K562 (cell line): ENCODE data around the gene TMEM120B. TPM values are rescaled to one million over a fixed set of nuclear protein-coding genes. Genes with fewer than 3 reads are reported as not detected.

Source experiments
- ATF1 ChIP-seq, 2 experiments: fragments of 450-650 bp in 1 of 2; IDR thresholded peaks; 2 replicates each; pipeline ENCODE4 v1.6.1; 2016; ENCODE audit warnings: missing compliant biosample characterization in 1 of 2, missing genetic modification characterization in 1 of 2
- BRF1 ChIP-seq: IDR thresholded peaks from 3 replicates; pipeline ENCODE4 v1.6.1; 2011; ENCODE audit warnings: borderline replicate concordance, mild to moderate bottlenecking; ENCODE audit not compliant: insufficient read length; ENCODE audit errors: extremely low read depth
- CCNT2 ChIP-seq: IDR thresholded peaks from 2 replicates; pipeline ENCODE4 v1.6.1; 2011; ENCODE audit warnings: borderline replicate concordance, low read depth, mild to moderate bottlenecking, moderate library complexity, mixed read lengths, low read length; ENCODE audit not compliant: insufficient read length; ENCODE audit errors: extremely low read depth
- CTBP1 ChIP-seq: fragments of 450-650 bp; IDR thresholded peaks from 2 replicates; pipeline ENCODE4 v1.6.1; 2016; ENCODE audit warnings: borderline replicate concordance
- EHMT2 ChIP-seq: fragments of 450-650 bp; IDR thresholded peaks from 2 replicates; pipeline ENCODE4 v1.6.1; 2018; ENCODE audit warnings: antibody characterized with exemption
- EP300 ChIP-seq: IDR thresholded peaks from 2 replicates; pipeline ENCODE4 v1.6.1; 2012; ENCODE audit warnings: low read length, improper control_type of control experiment
- FOSL1 ChIP-seq: fragments of 200-800 bp; sonication (Bioruptor generic); conservative IDR thresholded peaks from 2 replicates; pipeline ENCODE4 v1.6.1; 2016; ENCODE audit warnings: missing genetic modification characterization, missing compliant biosample characterization
- FOXK1 ChIP-seq: sonication (generic); formaldehyde crosslinking; IDR thresholded peaks from 2 replicates; pipeline ENCODE4 v1.8.0; 2022; ENCODE audit warnings: missing genetic modification reagents, mild to moderate bottlenecking, borderline replicate concordance
- HNRNPL ChIP-seq: fragments of 200-400 bp; formaldehyde crosslinking; IDR thresholded peaks from 2 replicates; pipeline ENCODE4 v1.6.1; 2017; ENCODE audit warnings: low read depth, mild to moderate bottlenecking, low read length
- LEF1 ChIP-seq: fragments of 450-650 bp; IDR thresholded peaks from 2 replicates; pipeline ENCODE4 v1.6.1; 2016; ENCODE audit warnings: mild to moderate bottlenecking
- MEIS2 ChIP-seq: fragments of 450-650 bp; IDR thresholded peaks from 2 replicates; pipeline ENCODE4 v1.6.1; 2014; ENCODE audit warnings: mild to moderate bottlenecking; ENCODE audit not compliant: partially characterized antibody
- NR4A1 ChIP-seq, 2 experiments: fragments of 250-450 bp in 1 of 2; fragments of 450-650 bp in 1 of 2; sonication (Bioruptor Pico) in 1 of 2; IDR thresholded peaks; 2 replicates each; pipeline versions ENCODE4 v1.4.0 to v1.6.1; 2016 to 2020; ENCODE audit warnings: mild to moderate bottlenecking in 2 of 2, missing compliant biosample characterization in 1 of 2, missing genetic modification characterization in 1 of 2, moderate library complexity in 1 of 2
- SMAD3 ChIP-seq: fragments of 450-650 bp; formaldehyde crosslinking; conservative IDR thresholded peaks from 2 replicates; pipeline ENCODE4 v1.4.0; 2020; ENCODE audit warnings: mild to moderate bottlenecking
- SRSF3 ChIP-seq: fragments of 200-400 bp; formaldehyde crosslinking; IDR thresholded peaks from 2 replicates; pipeline ENCODE4 v1.6.1; 2016; ENCODE audit warnings: mild to moderate bottlenecking, low read length, moderate library complexity; ENCODE audit not compliant: insufficient read depth
- TRIM28 ChIP-seq: fragments of 450-650 bp; IDR thresholded peaks from 2 replicates; pipeline ENCODE4 v1.6.1; 2017
- ZC3H8 ChIP-seq: fragments of 450-650 bp; IDR thresholded peaks from 2 replicates; pipeline ENCODE4 v1.6.1; 2017
- ZNF41 ChIP-seq: fragments of 250-450 bp; sonication (Bioruptor Pico); conservative IDR thresholded peaks from 2 replicates; pipeline ENCODE4 v1.4.0; 2020; ENCODE audit warnings: mild to moderate bottlenecking
- ZNF668 ChIP-seq: fragments of 250-450 bp; sonication (Bioruptor Pico); IDR thresholded peaks from 2 replicates; pipeline ENCODE4 v1.8.0; 2022; ENCODE audit warnings: mild to moderate bottlenecking, inconsistent platforms
- polyA plus RNA-seq, 8 experiments: library from polyadenylated mRNA; depleted of rRNA in 4 of 8; stranded (reverse) in 5 of 8; unstranded in 3 of 8; fragments of >200 nt; fragmentation: Nextera tagmentation in 2 of 8; fragmentation: Illumina TruSeq in 1 of 8; extraction: Ambion mirVana in 2 of 8; extraction: Trizol in 1 of 8; gene quantifications; 2 replicates each; pipeline versions ENCODE4 v1.2.1 to v1.2.3, GENCODE V29; 2011 to 2014; ENCODE audit warnings: inconsistent platforms in 1 of 8, missing spikeins in 1 of 8
- total RNA-seq, 7 experiments: library from RNA; depleted of rRNA in 6 of 7; stranded (reverse); fragments of >200 nt in 6 of 7; fragmentation: Illumina TruSeq in 2 of 7; extraction: Trizol in 2 of 7; gene quantifications; 2 replicates each; pipeline versions ENCODE4 v1.2.1 to v1.2.3, GENCODE V29; 2011 to 2021; ENCODE audit warnings: low replicate concordance in 1 of 7
- TF ChIP-seq, protein P1 (sequence below): fragments of 450-650 bp; IDR thresholded peaks from 2 replicates; pipeline ENCODE4 v1.6.1; 2016; ENCODE audit warnings: mild to moderate bottlenecking
- TF ChIP-seq, protein P2 (sequence below): fragments of 250-450 bp; sonication (Bioruptor Pico); IDR thresholded peaks from 2 replicates; pipeline ENCODE4 v1.8.0; 2022; ENCODE audit warnings: inconsistent platforms
- TF ChIP-seq, protein P3 (sequence below), 2 experiments: IDR thresholded peaks; 2 replicates each; pipeline ENCODE4 v1.6.1; 2011; ENCODE audit warnings: borderline replicate concordance in 1 of 2, control low read depth in 1 of 2, low read depth in 1 of 2, low read length in 1 of 2, mild to moderate bottlenecking in 1 of 2, mixed read lengths in 1 of 2, moderate library complexity in 1 of 2; ENCODE audit not compliant: insufficient read depth in 1 of 2, insufficient read length in 1 of 2, poor library complexity in 1 of 2, severe bottlenecking in 1 of 2; ENCODE audit errors: extremely low read depth in 1 of 2
- TF ChIP-seq, protein P4 (sequence below), 3 experiments: IDR thresholded peaks in 2 of 3; conservative IDR thresholded peaks in 1 of 3; 2 replicates each; pipeline ENCODE4 v1.5.1; 2011 to 2012; ENCODE audit warnings: low read length in 3 of 3, mild to moderate bottlenecking in 3 of 3, control low read depth in 2 of 3, improper control_type of control experiment in 1 of 3, inconsistent platforms in 1 of 3, low read depth in 1 of 3, mixed read lengths in 1 of 3, moderate library complexity in 1 of 3; ENCODE audit not compliant: insufficient read depth in 2 of 3

TMEM120B gene
- total and polyA plus RNA-seq, 9 of the 15 experiments (the other 6 are each of a cell fraction or from before 2014, with no cell fraction given): 1.7 to 18.6 (median 7.4) TPM

DNA sequence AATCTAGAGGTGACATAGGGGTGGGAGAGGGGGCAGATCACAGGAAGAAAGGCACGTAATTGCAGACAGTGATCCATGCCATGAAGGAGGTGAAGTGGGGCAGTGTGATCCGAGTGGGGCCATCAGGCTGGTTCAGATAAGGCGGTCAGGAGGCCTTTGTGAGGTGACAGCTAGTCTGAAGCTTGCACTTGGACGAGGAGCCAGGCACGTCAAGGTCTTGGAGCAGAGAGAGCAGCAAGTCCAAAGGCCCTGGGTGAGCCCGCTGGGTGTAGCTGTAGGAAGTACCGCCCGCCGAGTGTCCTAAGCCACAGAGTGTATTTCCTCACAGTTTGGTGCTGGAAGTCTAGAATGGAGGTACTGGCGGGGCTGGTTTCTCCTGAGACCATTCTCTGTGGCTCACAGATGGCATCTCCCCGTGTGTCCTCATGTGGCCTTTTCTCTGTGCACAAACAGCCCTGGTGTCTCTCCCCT lies 57.3 kb downstream of the TMEM120B start (continued):
- TF ChIP-seq CCNT2 (no peak), ATF1 (CRISPR knock-in tag; IDR thresholded peaks at IDR 0.05) (no peak), ATF1 (tag; IDR thresholded peaks at IDR 0.05) (no peak), ZC3H8 (no peak), TRIM28 (no peak), EP300 (0 out of 2 replicates have a peak, but pooled peaks have one; percentile 11), FOXK1 (no peak), NR4A1 (CRISPR knock-in tag; IDR thresholded peaks at IDR 0.05) (no peak), NR4A1 (tag; IDR thresholded peaks at IDR 0.05) (peak; percentile 31; the same call in 1 of the 2 replicates), SMAD3 (no peak), CTBP1 (no peak), LEF1 (no peak), EHMT2 (no peak), ZNF668 (CRISPR knock-in tag) (no peak), ZNF41 (CRISPR knock-in tag) (no peak), HNRNPL (no peak), SRSF3 (no peak), BRF1 (no peak), MEIS2 (peak; percentile 40), FOSL1 (tag) (no peak)
- TF ChIP-seq, protein P1, sequence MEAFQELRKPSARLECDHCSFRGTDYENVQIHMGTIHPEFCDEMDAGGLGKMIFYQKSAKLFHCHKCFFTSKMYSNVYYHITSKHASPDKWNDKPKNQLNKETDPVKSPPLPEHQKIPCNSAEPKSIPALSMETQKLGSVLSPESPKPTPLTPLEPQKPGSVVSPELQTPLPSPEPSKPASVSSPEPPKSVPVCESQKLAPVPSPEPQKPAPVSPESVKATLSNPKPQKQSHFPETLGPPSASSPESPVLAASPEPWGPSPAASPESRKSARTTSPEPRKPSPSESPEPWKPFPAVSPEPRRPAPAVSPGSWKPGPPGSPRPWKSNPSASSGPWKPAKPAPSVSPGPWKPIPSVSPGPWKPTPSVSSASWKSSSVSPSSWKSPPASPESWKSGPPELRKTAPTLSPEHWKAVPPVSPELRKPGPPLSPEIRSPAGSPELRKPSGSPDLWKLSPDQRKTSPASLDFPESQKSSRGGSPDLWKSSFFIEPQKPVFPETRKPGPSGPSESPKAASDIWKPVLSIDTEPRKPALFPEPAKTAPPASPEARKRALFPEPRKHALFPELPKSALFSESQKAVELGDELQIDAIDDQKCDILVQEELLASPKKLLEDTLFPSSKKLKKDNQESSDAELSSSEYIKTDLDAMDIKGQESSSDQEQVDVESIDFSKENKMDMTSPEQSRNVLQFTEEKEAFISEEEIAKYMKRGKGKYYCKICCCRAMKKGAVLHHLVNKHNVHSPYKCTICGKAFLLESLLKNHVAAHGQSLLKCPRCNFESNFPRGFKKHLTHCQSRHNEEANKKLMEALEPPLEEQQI: no peak
- TF ChIP-seq, protein P2, sequence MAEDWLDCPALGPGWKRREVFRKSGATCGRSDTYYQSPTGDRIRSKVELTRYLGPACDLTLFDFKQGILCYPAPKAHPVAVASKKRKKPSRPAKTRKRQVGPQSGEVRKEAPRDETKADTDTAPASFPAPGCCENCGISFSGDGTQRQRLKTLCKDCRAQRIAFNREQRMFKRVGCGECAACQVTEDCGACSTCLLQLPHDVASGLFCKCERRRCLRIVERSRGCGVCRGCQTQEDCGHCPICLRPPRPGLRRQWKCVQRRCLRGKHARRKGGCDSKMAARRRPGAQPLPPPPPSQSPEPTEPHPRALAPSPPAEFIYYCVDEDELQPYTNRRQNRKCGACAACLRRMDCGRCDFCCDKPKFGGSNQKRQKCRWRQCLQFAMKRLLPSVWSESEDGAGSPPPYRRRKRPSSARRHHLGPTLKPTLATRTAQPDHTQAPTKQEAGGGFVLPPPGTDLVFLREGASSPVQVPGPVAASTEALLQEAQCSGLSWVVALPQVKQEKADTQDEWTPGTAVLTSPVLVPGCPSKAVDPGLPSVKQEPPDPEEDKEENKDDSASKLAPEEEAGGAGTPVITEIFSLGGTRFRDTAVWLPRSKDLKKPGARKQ (CRISPR knock-in tag): no peak
- TF ChIP-seq, protein P3, sequence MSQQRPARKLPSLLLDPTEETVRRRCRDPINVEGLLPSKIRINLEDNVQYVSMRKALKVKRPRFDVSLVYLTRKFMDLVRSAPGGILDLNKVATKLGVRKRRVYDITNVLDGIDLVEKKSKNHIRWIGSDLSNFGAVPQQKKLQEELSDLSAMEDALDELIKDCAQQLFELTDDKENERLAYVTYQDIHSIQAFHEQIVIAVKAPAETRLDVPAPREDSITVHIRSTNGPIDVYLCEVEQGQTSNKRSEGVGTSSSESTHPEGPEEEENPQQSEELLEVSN (IDR thresholded peaks at IDR 0.05; ENCODE audit: borderline replicate concordance in 1 of 2, extremely low read depth in 1 of 2, insufficient read depth in 1 of 2, insufficient read length in 1 of 2, low read depth in 1 of 2, low read length in 1 of 2, poor library complexity in 1 of 2, severe bottlenecking in 1 of 2): no peak
- TF ChIP-seq, protein P4, sequence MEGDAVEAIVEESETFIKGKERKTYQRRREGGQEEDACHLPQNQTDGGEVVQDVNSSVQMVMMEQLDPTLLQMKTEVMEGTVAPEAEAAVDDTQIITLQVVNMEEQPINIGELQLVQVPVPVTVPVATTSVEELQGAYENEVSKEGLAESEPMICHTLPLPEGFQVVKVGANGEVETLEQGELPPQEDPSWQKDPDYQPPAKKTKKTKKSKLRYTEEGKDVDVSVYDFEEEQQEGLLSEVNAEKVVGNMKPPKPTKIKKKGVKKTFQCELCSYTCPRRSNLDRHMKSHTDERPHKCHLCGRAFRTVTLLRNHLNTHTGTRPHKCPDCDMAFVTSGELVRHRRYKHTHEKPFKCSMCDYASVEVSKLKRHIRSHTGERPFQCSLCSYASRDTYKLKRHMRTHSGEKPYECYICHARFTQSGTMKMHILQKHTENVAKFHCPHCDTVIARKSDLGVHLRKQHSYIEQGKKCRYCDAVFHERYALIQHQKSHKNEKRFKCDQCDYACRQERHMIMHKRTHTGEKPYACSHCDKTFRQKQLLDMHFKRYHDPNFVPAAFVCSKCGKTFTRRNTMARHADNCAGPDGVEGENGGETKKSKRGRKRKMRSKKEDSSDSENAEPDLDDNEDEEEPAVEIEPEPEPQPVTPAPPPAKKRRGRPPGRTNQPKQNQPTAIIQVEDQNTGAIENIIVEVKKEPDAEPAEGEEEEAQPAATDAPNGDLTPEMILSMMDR (IDR thresholded peaks at IDR 0.05 in 2 of 3, conservative IDR thresholded peaks at IDR 0.05 in 1 of 3; ENCODE audit: insufficient read depth in 2 of 3, low read depth in 1 of 3, low read length in 3 of 3): no peak
